ENCODE measurements around the gene PREPL. TPM values are rescaled to one million over a fixed set of nuclear protein-coding genes. Genes with fewer than 3 reads are reported as not detected.

PREPL gene
- total and polyA plus RNA-seq, 9 of the 15 experiments (the other 6 are each of a cell fraction or from before 2014, with no cell fraction given), result 11.6 to 58.9 (median 27.2) TPM

DNA sequence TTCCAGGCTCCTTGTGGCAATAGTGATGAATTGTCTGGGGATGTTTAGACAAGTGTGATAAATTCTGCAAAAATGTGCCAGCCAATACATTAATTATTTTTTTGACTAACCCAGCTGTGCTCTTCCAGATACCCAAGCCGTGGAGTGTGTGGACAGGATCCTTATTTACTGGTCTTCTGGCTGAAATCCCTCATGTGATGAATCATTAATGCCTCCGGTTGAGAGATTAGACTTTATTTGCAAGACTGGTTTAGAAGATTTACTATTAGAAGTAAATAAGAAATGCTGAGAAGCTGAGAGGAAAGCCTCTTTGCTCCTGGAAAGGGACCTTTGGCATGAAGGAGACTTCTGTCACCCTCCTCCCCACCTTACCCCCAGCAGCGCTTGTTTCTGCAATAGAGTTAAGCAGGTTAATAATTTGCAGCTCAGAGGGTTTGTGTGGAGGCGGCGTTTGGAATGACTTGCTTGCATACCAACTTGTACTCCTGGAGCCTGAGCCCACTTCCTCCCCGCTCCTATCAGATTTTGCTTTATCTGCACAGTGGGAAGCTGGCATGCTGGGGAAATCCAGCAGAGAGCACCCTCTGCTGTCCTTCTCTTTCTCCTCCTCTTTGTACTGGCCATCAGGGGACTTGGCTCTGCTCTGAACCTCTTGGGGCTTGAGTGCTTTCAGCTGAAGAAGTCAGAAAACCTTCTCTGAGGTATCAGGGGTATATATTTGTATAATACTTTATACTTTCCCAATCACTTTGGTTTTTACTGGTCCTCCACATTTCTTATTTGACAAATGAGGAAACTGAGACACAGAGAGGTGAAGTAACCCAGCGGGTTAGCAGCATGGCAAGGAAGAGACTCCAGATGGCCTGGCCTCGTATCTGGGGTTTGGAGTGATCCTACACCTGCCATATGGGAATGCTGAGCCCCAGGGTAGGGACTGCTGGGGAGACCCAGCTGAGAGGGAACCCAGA lies 69.7 kb downstream of the PREPL start (continued):
- TF ChIP-seq, protein P1, sequence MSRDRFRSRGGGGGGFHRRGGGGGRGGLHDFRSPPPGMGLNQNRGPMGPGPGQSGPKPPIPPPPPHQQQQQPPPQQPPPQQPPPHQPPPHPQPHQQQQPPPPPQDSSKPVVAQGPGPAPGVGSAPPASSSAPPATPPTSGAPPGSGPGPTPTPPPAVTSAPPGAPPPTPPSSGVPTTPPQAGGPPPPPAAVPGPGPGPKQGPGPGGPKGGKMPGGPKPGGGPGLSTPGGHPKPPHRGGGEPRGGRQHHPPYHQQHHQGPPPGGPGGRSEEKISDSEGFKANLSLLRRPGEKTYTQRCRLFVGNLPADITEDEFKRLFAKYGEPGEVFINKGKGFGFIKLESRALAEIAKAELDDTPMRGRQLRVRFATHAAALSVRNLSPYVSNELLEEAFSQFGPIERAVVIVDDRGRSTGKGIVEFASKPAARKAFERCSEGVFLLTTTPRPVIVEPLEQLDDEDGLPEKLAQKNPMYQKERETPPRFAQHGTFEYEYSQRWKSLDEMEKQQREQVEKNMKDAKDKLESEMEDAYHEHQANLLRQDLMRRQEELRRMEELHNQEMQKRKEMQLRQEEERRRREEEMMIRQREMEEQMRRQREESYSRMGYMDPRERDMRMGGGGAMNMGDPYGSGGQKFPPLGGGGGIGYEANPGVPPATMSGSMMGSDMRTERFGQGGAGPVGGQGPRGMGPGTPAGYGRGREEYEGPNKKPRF (IDR thresholded peaks at IDR 0.05; ENCODE audit: low read depth, low read length), result no peak
- TF ChIP-seq, protein P2, sequence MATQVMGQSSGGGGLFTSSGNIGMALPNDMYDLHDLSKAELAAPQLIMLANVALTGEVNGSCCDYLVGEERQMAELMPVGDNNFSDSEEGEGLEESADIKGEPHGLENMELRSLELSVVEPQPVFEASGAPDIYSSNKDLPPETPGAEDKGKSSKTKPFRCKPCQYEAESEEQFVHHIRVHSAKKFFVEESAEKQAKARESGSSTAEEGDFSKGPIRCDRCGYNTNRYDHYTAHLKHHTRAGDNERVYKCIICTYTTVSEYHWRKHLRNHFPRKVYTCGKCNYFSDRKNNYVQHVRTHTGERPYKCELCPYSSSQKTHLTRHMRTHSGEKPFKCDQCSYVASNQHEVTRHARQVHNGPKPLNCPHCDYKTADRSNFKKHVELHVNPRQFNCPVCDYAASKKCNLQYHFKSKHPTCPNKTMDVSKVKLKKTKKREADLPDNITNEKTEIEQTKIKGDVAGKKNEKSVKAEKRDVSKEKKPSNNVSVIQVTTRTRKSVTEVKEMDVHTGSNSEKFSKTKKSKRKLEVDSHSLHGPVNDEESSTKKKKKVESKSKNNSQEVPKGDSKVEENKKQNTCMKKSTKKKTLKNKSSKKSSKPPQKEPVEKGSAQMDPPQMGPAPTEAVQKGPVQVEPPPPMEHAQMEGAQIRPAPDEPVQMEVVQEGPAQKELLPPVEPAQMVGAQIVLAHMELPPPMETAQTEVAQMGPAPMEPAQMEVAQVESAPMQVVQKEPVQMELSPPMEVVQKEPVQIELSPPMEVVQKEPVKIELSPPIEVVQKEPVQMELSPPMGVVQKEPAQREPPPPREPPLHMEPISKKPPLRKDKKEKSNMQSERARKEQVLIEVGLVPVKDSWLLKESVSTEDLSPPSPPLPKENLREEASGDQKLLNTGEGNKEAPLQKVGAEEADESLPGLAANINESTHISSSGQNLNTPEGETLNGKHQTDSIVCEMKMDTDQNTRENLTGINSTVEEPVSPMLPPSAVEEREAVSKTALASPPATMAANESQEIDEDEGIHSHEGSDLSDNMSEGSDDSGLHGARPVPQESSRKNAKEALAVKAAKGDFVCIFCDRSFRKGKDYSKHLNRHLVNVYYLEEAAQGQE (IDR thresholded peaks at IDR 0.05; ENCODE audit: borderline replicate concordance), result peak; percentile 80; the same call in 1 of the 2 replicates
- TF ChIP-seq, protein P2 (CRISPR knock-in tag; IDR thresholded peaks at IDR 0.05; ENCODE audit: low read depth), result no peak
- peak in 1 of 2 experiments; percentile 60; a peak in 2 of 4 replicates for TF ChIP-seq MAZ (CRISPR knock-in tag; conservative IDR thresholded peaks at IDR 0.05 in 1 of 2, IDR thresholded peaks at IDR 0.05 in 1 of 2)
- no peak for TF ChIP-seq NFIX (CRISPR knock-in tag; IDR thresholded peaks at IDR 0.05; ENCODE audit: low read depth)
- TF ChIP-seq ZNF263 (CRISPR knock-in tag; IDR thresholded peaks at IDR 0.05; ENCODE audit: borderline replicate concordance), result peak; percentile 36; the same call in 1 of the 2 replicates
- no peak for TF ChIP-seq TAF7 (tag; IDR thresholded peaks at IDR 0.05)
- 0 out of 2 replicates have a peak, but pooled peaks have one; percentile 23 for TF ChIP-seq ETV1 (tag; conservative IDR thresholded peaks at IDR 0.05; ENCODE audit: low read depth)
- TF ChIP-seq, protein P3, sequence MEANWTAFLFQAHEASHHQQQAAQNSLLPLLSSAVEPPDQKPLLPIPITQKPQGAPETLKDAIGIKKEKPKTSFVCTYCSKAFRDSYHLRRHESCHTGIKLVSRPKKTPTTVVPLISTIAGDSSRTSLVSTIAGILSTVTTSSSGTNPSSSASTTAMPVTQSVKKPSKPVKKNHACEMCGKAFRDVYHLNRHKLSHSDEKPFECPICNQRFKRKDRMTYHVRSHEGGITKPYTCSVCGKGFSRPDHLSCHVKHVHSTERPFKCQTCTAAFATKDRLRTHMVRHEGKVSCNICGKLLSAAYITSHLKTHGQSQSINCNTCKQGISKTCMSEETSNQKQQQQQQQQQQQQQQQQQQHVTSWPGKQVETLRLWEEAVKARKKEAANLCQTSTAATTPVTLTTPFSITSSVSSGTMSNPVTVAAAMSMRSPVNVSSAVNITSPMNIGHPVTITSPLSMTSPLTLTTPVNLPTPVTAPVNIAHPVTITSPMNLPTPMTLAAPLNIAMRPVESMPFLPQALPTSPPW (CRISPR knock-in tag; IDR thresholded peaks at IDR 0.05), result peak; percentile 22; the same call in 1 of the 2 replicates
- TF ChIP-seq SMARCB1 (IDR thresholded peaks at IDR 0.05; ENCODE audit: insufficient read length, low read depth), result no peak
- TF ChIP-seq TAF9B (IDR thresholded peaks at IDR 0.05; ENCODE audit: partially characterized antibody), result no peak
- peak; percentile 42; the same call in 1 of the 2 replicates for TF ChIP-seq STAG1 (CRISPR knock-in tag; IDR thresholded peaks at IDR 0.05; ENCODE audit: borderline replicate concordance)
- TF ChIP-seq U2AF1 (optimal IDR thresholded peaks at IDR 0.05; ENCODE audit: low read depth, low read length), result no peak

All from K562 (cell line).